Natural killer cell (primary cell): ENCODE results near the gene AP3B2. TPM values are rescaled to one million over a fixed set of nuclear protein-coding genes. Genes with fewer than 3 reads are reported as not detected.

Experiments used
- ATAC-seq, 3 donors: fragments of 150-1000 bp in 2 of 3; fragments of 200-7000 bp in 1 of 3; cut with Tn5 transposase; 1 replicate in 1 of 3; 2 replicates in 2 of 3; pipeline ENCODE4 v1.10.0; 2021; ENCODE audit warnings: mild to moderate bottlenecking in 2 of 3, moderate library complexity in 2 of 3
- DNase-seq, 2 donors: peaks; one replicate each; pipeline versions ENCODE4 v3.0.0 to v3.0.0-alpha.2; 2013 to 2021; ENCODE audit warnings: mixed read lengths in 1 of 2
- H3K27ac ChIP-seq: one replicate; pipeline ENCODE4 v1.5.1; 2013; ENCODE audit warnings: mild to moderate bottlenecking, low read length
- H3K27me3 ChIP-seq: one replicate; pipeline ENCODE4 v1.6.1; 2013; ENCODE audit warnings: low read length; ENCODE audit not compliant: control insufficient read depth, insufficient read depth
- H3K36me3 ChIP-seq: one replicate; pipeline ENCODE4 v1.6.1; 2013; ENCODE audit warnings: low read length; ENCODE audit not compliant: control insufficient read depth, insufficient read depth
- H3K4me1 ChIP-seq: one replicate; pipeline ENCODE4 v1.6.1; 2013; ENCODE audit warnings: low read length; ENCODE audit not compliant: control insufficient read depth, insufficient read depth
- H3K4me3 ChIP-seq: one replicate; pipeline ENCODE4 v1.5.1; 2013; ENCODE audit warnings: low read length
- H3K9me3 ChIP-seq: one replicate; pipeline ENCODE4 v1.6.1; 2013; ENCODE audit warnings: low read length; ENCODE audit not compliant: control insufficient read depth, insufficient read depth
- H3K27ac Mint-ChIP-seq, 2 donors: one replicate each; pipeline ENCODE4 v1.8.0; 2022; ENCODE audit warnings: mild to moderate bottlenecking in 2 of 2, mixed read lengths in 2 of 2, moderate library complexity in 1 of 2
- H3K27me3 Mint-ChIP-seq, 2 donors: one replicate each; pipeline ENCODE4 v1.8.0; 2022; ENCODE audit warnings: low read depth in 2 of 2, mixed read lengths in 2 of 2
- H3K36me3 Mint-ChIP-seq: one replicate; pipeline ENCODE4 v1.8.0; 2022; ENCODE audit warnings: mixed read lengths
- H3K4me1 Mint-ChIP-seq, 2 donors: one replicate each; pipeline ENCODE4 v1.8.0; 2022; ENCODE audit warnings: mixed read lengths in 2 of 2
- H3K4me3 Mint-ChIP-seq: one replicate; pipeline ENCODE4 v1.8.0; 2022; ENCODE audit warnings: mild to moderate bottlenecking, moderate library complexity, mixed read lengths
- H3K9me3 Mint-ChIP-seq, 2 donors: one replicate each; pipeline ENCODE4 v1.8.0; 2022; ENCODE audit warnings: mixed read lengths in 2 of 2
- WGBS: methylation state at CpG from one replicate; pipeline ENCODE4 v1.1.7; 2013; ENCODE audit warnings: missing lambda C conversion rate; ENCODE audit not compliant: insufficient coverage; 5-methylcytosine and 5-hydroxymethylcytosine counted together
- intact Hi-C: fragments of 100-400 bp; cut with micrococcal nuclease; formaldehyde crosslinking; loops from one replicate; pipeline ENCODE4 v1.14.2; 2022
- total RNA-seq, 4 donors: library from RNA; stranded (reverse); fragments of 120-200 nt in 1 of 4; gene quantifications; one replicate each; pipeline versions ENCODE4 v1.2.3 to v1.2.4, GENCODE V29; 2013 to 2022
- TF ChIP-seq, protein P1 (sequence below): fragments of 200-600 bp; IDR thresholded peaks from one replicate; pipeline ENCODE4 v1.8.0; 2022; ENCODE audit warnings: antibody characterized with exemption

The AP3B2 gene
- total RNA-seq, 3 donors from 2014 or later (not counting 1 experiment from before 2014, with no cell fraction given), result 0.59 TPM; not detected in 2

DNA sequence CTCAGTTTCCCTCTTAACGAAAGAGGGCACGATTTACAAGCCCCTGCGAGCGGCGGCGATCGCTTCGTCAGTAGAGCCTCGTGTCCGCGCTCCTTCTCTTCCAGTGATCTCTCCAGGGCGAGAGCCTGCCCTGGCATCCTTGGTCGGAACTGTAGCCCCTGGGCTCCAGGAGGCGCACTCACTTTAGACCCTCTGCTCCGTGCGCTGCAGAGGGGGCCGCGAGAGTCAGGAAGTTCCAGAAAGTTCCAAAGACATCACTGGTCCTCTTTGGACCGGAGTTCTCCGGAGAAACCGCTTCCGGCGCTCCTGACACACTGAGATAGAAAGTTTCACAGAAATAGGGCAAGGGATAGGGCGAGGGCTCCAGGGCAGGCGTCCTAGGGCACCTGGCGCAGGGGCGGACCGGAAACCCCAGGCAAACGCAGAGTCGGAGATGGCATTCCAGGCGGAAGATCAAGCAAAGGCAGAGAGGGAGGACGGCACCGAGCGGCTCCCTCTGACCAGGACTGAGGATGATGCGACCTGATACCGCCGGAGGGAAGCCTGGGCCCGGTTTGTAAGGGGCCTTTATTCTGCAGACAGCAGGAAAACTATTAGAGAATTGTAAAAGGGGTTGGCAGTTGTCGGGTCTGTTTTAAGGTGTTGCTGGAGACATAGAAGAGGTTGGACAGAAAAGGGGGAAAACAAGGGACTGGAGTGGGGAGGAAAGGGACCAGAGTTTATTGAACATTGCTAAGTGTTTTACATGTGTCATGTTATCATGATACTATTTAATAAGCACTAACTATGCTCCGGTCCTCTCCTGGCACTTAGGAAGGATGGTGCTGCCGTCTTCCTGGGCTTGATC, 61.2 kb downstream of the AP3B2 start:
- Mint-ChIP-seq H3K36me3 (no peaks in the 10 kb centered on the region), H3K4me1 (peaks cover 0 to 4% of the 10 kb centered on the region in 2 donors), H3K9me3 (no peaks in the 10 kb centered on the region), H3K27ac (no peak overlapping the region), H3K27me3 (peaks cover 45 to 53% of the 10 kb centered on the region in 2 donors), H3K4me3 (peak overlapping the region; percentile 41)
- Histone ChIP-seq H3K27me3 (peaks cover 24% of the 10 kb centered on the region), H3K4me1 (peaks cover 17% of the 10 kb centered on the region), H3K4me3 (no peak overlapping the region), H3K36me3 (no peaks in the 10 kb centered on the region), H3K27ac (no peak overlapping the region), H3K9me3 (no peaks in the 10 kb centered on the region)
- no peak for DNase-seq
- TF ChIP-seq, protein P1, sequence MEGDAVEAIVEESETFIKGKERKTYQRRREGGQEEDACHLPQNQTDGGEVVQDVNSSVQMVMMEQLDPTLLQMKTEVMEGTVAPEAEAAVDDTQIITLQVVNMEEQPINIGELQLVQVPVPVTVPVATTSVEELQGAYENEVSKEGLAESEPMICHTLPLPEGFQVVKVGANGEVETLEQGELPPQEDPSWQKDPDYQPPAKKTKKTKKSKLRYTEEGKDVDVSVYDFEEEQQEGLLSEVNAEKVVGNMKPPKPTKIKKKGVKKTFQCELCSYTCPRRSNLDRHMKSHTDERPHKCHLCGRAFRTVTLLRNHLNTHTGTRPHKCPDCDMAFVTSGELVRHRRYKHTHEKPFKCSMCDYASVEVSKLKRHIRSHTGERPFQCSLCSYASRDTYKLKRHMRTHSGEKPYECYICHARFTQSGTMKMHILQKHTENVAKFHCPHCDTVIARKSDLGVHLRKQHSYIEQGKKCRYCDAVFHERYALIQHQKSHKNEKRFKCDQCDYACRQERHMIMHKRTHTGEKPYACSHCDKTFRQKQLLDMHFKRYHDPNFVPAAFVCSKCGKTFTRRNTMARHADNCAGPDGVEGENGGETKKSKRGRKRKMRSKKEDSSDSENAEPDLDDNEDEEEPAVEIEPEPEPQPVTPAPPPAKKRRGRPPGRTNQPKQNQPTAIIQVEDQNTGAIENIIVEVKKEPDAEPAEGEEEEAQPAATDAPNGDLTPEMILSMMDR, result no peak
- intact Hi-C loops, result no loop called here
- ATAC-seq, result no peak
- 47% methylated on average over 41 of the region's 41 CpGs for WGBS

DNA sequence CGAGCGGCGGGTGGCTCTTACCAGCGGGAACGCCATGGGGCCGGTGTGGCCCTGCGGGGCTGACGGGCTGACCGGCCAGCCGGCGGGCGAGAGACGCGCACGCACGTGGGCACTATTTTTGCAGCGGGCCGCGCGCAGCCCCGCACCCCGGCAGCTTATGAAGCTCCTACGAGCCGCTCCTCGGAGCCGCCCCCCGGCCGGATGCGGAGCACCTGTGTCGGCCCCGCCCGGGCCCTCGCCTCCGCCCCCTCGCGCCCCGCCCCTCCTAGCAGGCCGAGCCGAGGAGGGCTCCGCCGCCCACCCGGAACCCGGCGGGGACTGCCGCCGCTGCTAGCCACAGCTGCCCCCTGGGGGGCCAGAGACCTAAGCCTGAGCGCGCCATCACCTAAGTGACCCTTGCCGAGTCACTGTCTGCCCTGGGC, 61.8 kb downstream of the AP3B2 start:
- no peak overlapping the region for H3K27ac ChIP-seq
- ATAC-seq (peak in 2 of 3 donors; percentile 40 to 49), DNase-seq (peak in 1 of 2 donors; percentile 58)
- intact Hi-C loops, result no loop called here
- Mint-ChIP-seq H3K27ac (no peak overlapping the region), H3K36me3 (no peaks in the 10 kb centered on the region), H3K4me3 (peak overlapping the region; percentile 41), H3K9me3 (no peaks in the 10 kb centered on the region), H3K4me1 (peaks cover 0 to 4% of the 10 kb centered on the region in 2 donors), H3K27me3 (peaks cover 46 to 47% of the 10 kb centered on the region in 2 donors)
- peaks cover 24% of the 10 kb centered on the region for H3K27me3 ChIP-seq
- TF ChIP-seq, protein P1, result no peak
- no peak overlapping the region for H3K4me3 ChIP-seq
- H3K4me1 ChIP-seq, result peaks cover 17% of the 10 kb centered on the region
- H3K36me3 ChIP-seq, result no peaks in the 10 kb centered on the region
- WGBS, result under 1% methylated on average over 49 of the region's 49 CpGs
- H3K9me3 ChIP-seq, result no peaks in the 10 kb centered on the region

DNA sequence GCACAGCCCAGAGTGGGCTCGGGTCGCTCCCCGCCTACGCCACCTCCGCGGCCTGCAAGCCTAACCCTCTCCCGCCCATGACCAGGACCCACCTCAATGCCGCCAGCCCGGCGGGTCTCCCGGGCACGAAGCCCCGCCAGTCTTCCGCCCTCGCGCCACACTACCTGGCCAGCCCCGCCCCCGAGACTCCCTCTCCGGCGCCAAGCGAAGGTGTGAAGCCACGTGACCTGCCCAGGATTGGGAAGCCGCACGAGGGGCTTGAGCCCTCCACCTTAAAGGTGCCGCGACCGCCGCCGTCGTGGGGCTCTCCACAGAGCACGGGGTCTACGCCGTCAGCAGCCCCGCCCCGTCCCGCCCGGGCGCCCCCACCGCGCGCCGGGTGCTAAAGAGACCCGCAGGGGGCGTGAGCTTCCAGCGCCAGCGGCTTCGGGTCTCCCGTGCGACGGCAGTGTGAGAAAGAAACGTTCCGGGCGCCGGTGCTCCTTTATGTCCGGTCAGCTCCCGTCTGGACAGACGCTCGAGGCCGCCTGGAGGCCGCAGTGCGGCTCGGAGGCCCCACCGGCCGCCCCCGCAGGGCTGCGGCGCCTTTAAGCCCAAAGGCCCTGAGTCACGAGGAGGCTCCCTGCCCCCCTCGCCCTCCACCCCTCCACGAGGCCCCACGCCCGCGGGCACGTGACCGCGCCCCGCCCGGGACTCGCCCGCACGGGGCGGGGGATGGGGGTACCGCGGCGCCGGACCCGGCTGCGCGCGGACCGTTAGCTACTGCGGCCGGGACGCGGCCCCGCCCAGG, 62.4 kb downstream of the AP3B2 start, which contains the start of gene CPEB1:
Gene CPEB1 (minus strand): TSS at position 319 of the 790 bp plus-strand sequence. CDS start 18,904 bp downstream, outside the sequence.
- Histone ChIP-seq H3K4me3 (no peak within 1 kb of the TSS), H3K27me3 (peaks cover 24% of the 10 kb centered on the region), H3K4me1 (peaks cover 17% of the 10 kb centered on the region), H3K9me3 (no peaks in the 10 kb centered on the region), H3K36me3 (no peaks in the 10 kb centered on the region), H3K27ac (no peak within 1 kb of the TSS)
- Mint-ChIP-seq H3K36me3 (no peaks in the 10 kb centered on the region), H3K27ac (no peak within 1 kb of the TSS), H3K9me3 (no peaks in the 10 kb centered on the region), H3K27me3 (peaks cover 41 to 46% of the 10 kb centered on the region in 2 donors), H3K4me3 (peak within 1 kb of the TSS; percentile 78), H3K4me1 (peaks cover 0 to 4% of the 10 kb centered on the region in 2 donors)
- intact Hi-C loops, result no loop called here
- TF ChIP-seq, protein P1, result no peak
- 12% methylated on average over 96 of the region's 96 CpGs for WGBS
- ATAC-seq, result peak; percentile 46 to 65 (median 65)
- DNase-seq, result peak in 1 of 2 donors; percentile 49
